Prostate gland (tissue), 2 donors: ENCODE measurements around the gene ANG. TPM values are rescaled to one million over a fixed set of nuclear protein-coding genes. Genes with fewer than 3 reads are reported as not detected.
A peak's percentile ranks its signal among the peaks of the same experiment; 100 is the strongest.
"Not testable (repeated sequence)": the region's sequence is repeated elsewhere in the genome, so short reads cannot be mapped to it uniquely, and the experiment has no call there.

ENCODE experiments used
- DNase-seq: peaks from one replicate; pipeline ENCODE4 v3.0.0-alpha.2; 2019; ENCODE audit warnings: low spot score
- H3K27ac ChIP-seq, 2 donors: fragments of 200-600 bp; sonication (generic); 2 replicates each; pipeline ENCODE4 v1.5.1; 2017 to 2019
- H3K27me3 ChIP-seq: fragments of 200-600 bp; sonication (generic); replicated peaks from 2 replicates; pipeline ENCODE4 v1.5.1; 2019; ENCODE audit not compliant: insufficient read depth
- H3K36me3 ChIP-seq, 2 donors: fragments of 200-600 bp; sonication (generic); 1 replicate in 1 of 2; 2 replicates in 1 of 2; pipeline versions ENCODE4 v1.5.1 to v1.8.1; 2017 to 2019
- H3K4me1 ChIP-seq: fragments of 200-600 bp; sonication (generic); replicated peaks from 2 replicates; pipeline ENCODE4 v1.5.1; 2019
- H3K4me3 ChIP-seq, 2 donors: fragments of 200-600 bp; sonication (generic); 2 replicates each; pipeline ENCODE4 v1.5.1; 2017 to 2019
- H3K9me3 ChIP-seq: fragments of 200-600 bp; sonication (generic); 2 replicates; pipeline ENCODE4 v1.5.1; 2017
- POLR2A ChIP-seq: fragments of 450-650 bp; IDR thresholded peaks from one replicate; pipeline ENCODE4 v1.6.1; 2016; ENCODE audit warnings: antibody characterized with exemption, mild to moderate bottlenecking
- POLR2AphosphoS5 ChIP-seq: sonication (generic); formaldehyde crosslinking; IDR thresholded peaks from one replicate; pipeline ENCODE4 v1.6.1; 2017; ENCODE audit warnings: antibody characterized with exemption
- WGBS: methylation state at CpG from one replicate; pipeline ENCODE4 v1.1.5; 2018; 5-methylcytosine and 5-hydroxymethylcytosine counted together
- intact Hi-C: fragments of 100-400 bp; cut with DNase I; formaldehyde crosslinking; loops from one replicate; pipeline ENCODE4 v1.14.2; 2022
- total RNA-seq, 2 donors: library from RNA; depleted of rRNA; stranded (reverse); fragments of >200 nt; gene quantifications; one replicate each; pipeline ENCODE4 v1.1.0, GENCODE V29; 2016
- TF ChIP-seq, protein P1 (sequence below), 4 experiments: fragments of 200-600 bp in 2 of 4; fragments of 450-650 bp in 2 of 4; sonication (generic) in 2 of 4; IDR thresholded peaks; 1 replicate in 3 of 4; 2 replicates in 1 of 4; pipeline ENCODE4 v1.5.1; 2016 to 2019; ENCODE audit warnings: antibody characterized with exemption in 4 of 4, mild to moderate bottlenecking in 2 of 4, moderate library complexity in 2 of 4

Gene ANG
- total RNA-seq, 2 donors from 2014 or later, result 58.6 to 78.2 TPM

DNA sequence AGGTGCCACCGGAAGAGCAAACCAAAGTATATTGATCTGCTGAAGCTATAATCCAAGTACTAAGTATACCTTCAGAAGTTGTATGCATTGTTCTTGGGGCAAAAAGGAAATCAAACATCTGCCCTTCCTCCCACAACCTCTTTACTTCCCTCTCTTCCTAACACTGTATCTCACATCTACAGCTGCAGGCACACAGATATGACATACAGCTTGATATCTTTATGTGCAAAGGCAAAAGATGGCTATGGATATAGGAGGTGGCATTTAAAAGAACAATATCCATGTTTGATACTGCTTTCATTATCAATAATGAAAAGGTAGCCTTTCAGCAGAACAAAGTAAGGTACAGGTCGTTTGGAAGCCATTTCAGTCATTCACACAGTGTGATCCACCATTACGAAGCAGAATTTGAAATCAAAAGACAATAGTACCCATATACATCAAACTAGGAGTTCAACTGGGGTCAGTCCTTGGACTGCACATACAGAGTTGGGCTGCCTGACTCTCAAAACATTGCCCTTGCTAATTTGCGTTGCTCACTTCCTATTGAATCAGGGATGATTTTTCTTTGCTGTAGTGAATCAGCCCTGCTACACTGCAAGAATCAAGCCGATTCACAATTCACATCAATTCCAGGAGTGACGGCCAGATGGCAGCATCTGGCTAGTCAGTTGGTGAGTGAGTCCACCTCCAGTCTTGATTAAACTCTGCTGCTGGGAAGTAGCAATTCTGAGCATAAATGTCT lies 8.9 kb downstream of the ANG start:
- Histone ChIP-seq H3K27me3 (no peaks in the 10 kb centered on the region), H3K4me3 (no peak overlapping the region), H3K9me3 (no peaks in the 10 kb centered on the region), H3K27ac (no peak overlapping the region), H3K36me3 (peaks cover 0 to 5% of the 10 kb centered on the region in 2 donors), H3K4me1 (no peaks in the 10 kb centered on the region)
- WGBS, result 40% methylated on average over 6 of the region's 6 CpGs
- intact Hi-C loops, result loop anchor here (5.0 to 10.0 kb wide), 3 partner anchors 160 to 270 kb away; no protein-coding TSS in a partner anchor
- peak; percentile 42 for DNase-seq
- TF ChIP-seq POLR2AphosphoS5 (peak; percentile 30), POLR2A (no peak)
- TF ChIP-seq, protein P1, sequence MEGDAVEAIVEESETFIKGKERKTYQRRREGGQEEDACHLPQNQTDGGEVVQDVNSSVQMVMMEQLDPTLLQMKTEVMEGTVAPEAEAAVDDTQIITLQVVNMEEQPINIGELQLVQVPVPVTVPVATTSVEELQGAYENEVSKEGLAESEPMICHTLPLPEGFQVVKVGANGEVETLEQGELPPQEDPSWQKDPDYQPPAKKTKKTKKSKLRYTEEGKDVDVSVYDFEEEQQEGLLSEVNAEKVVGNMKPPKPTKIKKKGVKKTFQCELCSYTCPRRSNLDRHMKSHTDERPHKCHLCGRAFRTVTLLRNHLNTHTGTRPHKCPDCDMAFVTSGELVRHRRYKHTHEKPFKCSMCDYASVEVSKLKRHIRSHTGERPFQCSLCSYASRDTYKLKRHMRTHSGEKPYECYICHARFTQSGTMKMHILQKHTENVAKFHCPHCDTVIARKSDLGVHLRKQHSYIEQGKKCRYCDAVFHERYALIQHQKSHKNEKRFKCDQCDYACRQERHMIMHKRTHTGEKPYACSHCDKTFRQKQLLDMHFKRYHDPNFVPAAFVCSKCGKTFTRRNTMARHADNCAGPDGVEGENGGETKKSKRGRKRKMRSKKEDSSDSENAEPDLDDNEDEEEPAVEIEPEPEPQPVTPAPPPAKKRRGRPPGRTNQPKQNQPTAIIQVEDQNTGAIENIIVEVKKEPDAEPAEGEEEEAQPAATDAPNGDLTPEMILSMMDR (IDR thresholded peaks at IDR 0.05), result peak; percentile 42 to 84 (median 62)

DNA sequence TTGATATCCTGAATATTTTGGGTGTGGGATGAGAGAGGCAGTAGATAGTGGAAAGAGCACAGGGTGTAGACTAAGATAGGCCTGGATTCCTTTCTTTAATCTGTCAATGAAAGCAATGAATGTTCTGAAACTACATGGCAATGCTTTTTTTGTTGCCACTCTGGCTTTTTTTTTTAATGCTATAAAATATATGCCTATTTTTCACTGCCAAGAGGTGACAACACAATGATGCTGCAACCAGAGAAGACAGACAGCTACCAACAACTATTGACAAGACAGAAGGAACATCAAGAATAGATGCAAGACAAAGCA lies 9.4 kb downstream of the ANG start:
- Histone ChIP-seq H3K9me3 (no peaks in the 10 kb centered on the region), H3K4me3 (no peak overlapping the region), H3K27ac (no peak overlapping the region), H3K27me3 (no peaks in the 10 kb centered on the region), H3K36me3 (peaks cover 0 to 5% of the 10 kb centered on the region in 2 donors), H3K4me1 (no peaks in the 10 kb centered on the region)
- TF ChIP-seq, protein P1 (IDR thresholded peaks at IDR 0.05), result no peak
- TF ChIP-seq POLR2AphosphoS5 (no peak), POLR2A (no peak)
- DNase-seq, result no peak
- intact Hi-C loops, result loop anchor here (5.0 to 10.0 kb wide), 3 partner anchors 159 to 269 kb away; no protein-coding TSS in a partner anchor

DNA sequence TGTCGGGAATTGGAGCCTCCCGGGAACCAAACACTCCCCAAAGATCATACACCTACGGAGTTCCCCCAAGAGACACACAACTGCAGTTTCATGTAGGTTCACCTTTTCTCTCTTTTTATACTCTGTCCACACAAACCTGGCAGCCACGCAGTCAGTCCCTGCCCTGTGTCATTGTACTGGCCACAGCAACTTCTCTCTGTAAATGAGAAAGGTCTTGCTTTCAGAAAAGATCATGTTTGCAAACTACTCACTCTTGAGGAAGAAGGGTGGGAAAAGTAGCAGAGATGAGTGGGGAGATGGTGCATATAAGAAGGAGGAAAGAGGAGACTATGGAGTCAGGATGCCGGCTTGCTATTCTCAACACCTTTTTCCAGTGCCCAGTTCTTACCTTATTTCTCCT lies 10.4 kb downstream of the ANG start:
- no peak for DNase-seq
- Histone ChIP-seq H3K36me3 (peaks cover 0 to under 1% of the 10 kb centered on the region in 2 donors), H3K27ac (no peak overlapping the region), H3K4me3 (no peak overlapping the region), H3K4me1 (no peaks in the 10 kb centered on the region), H3K9me3 (no peaks in the 10 kb centered on the region), H3K27me3 (no peaks in the 10 kb centered on the region)
- TF ChIP-seq, protein P1 (IDR thresholded peaks at IDR 0.05), result no peak
- no peak for TF ChIP-seq POLR2A
- intact Hi-C loops, result loop anchor here (5.0 to 10.0 kb wide), 3 partner anchors 158 to 268 kb away; no protein-coding TSS in a partner anchor
- WGBS, result 93% methylated on average over 5 of the region's 5 CpGs

DNA sequence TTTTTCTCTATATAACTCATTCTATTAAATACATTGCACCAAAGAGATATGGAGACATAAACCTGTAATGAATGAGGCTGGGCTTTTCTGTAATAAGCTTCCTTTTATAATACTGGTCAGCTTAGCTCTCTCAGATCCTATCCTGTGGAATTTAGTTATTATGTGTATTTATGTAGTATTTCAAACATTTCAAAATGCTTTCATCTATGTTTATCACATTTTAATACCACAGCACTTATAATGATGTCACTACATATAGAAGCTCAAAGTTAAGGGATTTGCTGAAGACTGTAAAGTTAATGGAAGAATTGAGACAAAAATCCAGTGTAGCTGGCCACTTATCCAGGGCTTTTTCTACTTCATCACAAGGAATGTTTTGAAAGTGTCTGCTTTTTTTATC lies 11.4 kb downstream of the ANG start:
- intact Hi-C loops, result loop anchor here (5.0 to 10.0 kb wide), 3 partner anchors 157 to 267 kb away; no protein-coding TSS in a partner anchor
- Histone ChIP-seq H3K4me3 (no peak overlapping the region), H3K4me1 (no peaks in the 10 kb centered on the region), H3K36me3 (no peaks in the 10 kb centered on the region), H3K27ac (no peak overlapping the region), H3K9me3 (no peaks in the 10 kb centered on the region), H3K27me3 (no peaks in the 10 kb centered on the region)
- TF ChIP-seq POLR2AphosphoS5 (no peak), POLR2A (no peak)
- DNase-seq, result no peak

DNA sequence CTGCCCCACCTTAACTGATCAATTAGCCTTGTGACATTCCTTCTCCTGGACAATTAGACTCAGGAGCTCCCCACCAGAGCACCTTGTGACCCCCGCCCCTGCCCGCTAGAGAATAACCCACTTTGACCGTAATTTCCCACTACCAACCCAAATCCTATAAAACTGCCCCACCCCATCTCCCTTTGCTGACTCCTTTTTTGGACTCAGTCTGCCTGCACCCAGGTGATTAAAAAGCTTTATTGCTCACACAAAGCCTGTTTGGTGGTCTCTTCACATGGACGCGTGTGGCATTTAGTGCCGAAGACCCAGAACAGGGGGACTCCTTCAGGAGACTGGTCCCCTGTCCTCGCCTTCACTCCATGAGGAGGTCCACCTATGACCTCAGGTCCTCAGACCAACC lies 12.4 kb downstream of the ANG start:
- DNase-seq, H3K27me3 ChIP-seq, H3K27ac ChIP-seq, H3K9me3 ChIP-seq, H3K4me3 ChIP-seq, intact Hi-C loops, H3K36me3 ChIP-seq, H3K4me1 ChIP-seq: not testable (repeated sequence)
- 95% methylated on average over 7 of the region's 7 CpGs for WGBS
